Inflammatory macrophage treated with lipopolysaccharide for 1 hour (primary cell): ENCODE measurements around the gene DOCK11.
"Not testable (repeated sequence)": the region's sequence is repeated elsewhere in the genome, so short reads cannot be mapped to it uniquely, and the experiment has no call there.

ENCODE experiments used
- DNase-seq, 2 donors: peaks; one replicate each; pipeline ENCODE4 v3.0.0-alpha.2; 2020 to 2022

DOCK11 gene

GRCh38 chrX:118495061-118495921, at the start of gene DOCK11:
TSS of gene DOCK11 (plus strand) at chrX:118495815. CDS start at chrX:118495972, 157 bp downstream.
- peak; percentile 67 to 81 for DNase-seq

DNA sequence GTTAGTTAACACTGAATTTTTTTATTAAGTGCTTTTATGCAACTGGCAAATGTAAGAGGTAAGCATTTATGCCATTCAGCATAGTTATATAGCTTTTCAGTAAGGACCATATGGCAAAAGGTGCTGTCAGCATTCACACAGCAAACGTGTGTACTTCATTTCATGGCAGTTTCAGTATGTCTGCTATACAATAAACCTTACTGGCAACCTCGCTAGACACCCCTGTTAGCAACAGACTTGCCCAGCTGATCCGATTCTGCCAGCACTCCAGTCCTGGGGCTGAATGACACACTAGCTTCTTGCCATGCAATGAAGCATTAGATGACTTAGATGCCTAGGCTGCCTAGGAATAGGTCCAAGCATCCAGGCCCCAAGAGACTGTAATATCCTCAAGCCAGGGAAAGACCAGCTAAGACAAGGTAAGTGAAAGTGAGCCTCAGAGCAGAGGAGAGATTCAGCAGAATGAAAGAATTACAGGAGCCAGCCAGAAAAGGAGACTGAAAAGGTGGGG, 47.3 kb upstream of the DOCK11 start:
- DNase-seq, result no peak

DNA sequence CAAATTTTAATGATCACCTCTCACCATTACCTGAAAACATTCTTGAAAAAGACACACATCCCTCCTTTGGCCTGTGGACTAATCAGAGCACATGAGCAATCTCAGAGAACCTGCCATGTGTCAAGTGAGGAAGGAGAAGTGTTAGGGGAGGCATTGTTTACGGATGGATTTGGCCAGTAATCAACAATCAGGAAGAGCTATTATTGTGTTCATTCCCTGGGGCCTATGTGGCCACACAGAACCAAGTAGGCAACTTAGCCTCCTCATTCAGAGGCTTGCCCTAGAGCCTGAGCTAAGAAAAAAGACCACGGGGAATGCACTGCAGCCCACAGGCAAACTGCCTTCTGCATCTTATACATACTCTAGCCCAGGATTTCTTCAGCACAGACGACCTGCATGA, 40.6 kb upstream of the DOCK11 start:
- no peak for DNase-seq

DNA sequence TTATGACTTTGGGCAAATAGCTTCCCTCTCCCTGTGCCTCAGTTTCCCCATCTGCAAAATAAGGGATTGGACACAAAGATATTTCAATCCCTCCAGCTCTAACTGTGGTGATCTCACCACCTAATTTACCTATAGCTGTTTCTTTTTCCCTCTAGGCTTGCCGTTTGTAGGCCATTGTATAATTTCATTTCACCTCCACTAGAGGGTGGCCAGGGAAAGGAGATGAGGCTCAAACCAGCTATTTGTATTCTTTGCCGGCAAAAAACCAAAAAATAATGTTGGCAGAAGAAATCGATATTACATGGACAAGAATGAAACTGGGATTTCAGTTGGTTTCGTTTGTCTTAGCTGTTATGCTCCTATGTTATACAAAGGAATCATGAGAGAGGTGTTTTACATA, 36.1 kb upstream of the DOCK11 start:
- DNase-seq, result peak; percentile 15 to 25

- DNase-seq, result peak; percentile 14 to 60
These were observed 31.1 kb upstream of the DOCK11 start for GRCh38 chrX:118464501-118464900.

- peak; percentile 8 to 12 for DNase-seq
These were observed 27.5 kb upstream of the DOCK11 start for GRCh38 chrX:118468122-118468521.

GRCh38 chrX:118470721-118471347, 24.8 kb upstream of the DOCK11 start:
- DNase-seq, result not testable (repeated sequence)

DNA sequence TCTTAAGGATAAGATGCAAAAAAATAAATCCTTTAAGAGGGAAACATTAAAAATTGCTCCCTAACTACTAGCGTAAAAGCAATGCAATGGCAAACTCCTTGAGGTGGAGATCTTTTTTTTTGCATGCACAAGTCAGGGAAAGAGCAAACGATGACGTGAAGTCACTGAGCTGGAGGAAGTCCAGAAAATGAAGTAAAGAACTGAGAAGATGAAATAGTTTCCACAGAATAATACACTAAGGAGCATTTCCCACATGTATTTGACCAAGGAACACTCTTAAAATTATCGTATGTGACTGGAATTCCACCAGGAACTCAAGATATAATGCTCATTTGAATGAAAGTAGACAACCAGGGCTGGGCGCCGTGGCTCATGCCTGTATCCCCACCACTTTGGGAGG, 21.0 kb upstream of the DOCK11 start:
- no peak for DNase-seq

DNA sequence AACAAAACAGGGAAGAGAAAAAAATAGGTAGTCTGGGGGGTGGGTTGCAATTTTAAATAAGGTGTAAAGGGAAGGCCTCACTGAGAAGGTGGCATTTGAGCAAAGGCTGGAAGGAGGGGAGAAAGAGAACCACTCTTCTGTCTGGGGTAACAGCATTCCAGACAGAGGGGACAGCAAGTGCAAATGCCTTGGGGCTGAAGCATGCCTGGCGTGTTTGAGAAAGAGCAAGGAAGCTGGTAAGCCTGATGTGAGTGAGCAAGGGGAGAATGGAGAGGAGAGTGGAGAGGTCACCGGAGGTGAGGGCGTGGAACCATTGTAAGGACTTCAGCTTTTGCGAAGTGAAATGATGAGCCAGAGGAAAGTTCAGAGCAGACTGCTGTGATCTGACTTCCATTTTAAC, 19.7 kb upstream of the DOCK11 start:
- DNase-seq, result no peak

DNA sequence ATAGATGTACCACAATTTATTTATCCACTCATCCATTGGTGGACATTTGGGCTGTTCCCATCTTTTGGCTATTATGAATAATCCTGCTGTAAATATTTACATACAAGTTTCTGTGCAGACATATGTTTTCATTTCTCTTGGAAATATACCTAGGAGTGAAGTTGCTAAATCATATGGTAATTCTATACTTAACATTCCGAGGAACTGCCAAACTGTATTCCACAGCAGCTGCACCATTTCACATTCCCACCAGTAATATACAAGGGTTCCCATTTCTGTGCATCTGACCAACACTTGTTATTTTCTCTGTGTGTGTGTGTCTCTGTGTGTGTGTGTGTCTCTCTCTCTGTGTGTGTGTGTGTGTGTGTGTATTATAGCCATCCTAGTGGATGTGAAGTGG, 15.4 kb upstream of the DOCK11 start:
- no peak for DNase-seq

GRCh38 chrX:118482384-118482783, 13.2 kb upstream of the DOCK11 start:
- not testable (repeated sequence) for DNase-seq

GRCh38 chrX:118484216-118484903, 11.3 kb upstream of the DOCK11 start:
- no peak for DNase-seq

DNA sequence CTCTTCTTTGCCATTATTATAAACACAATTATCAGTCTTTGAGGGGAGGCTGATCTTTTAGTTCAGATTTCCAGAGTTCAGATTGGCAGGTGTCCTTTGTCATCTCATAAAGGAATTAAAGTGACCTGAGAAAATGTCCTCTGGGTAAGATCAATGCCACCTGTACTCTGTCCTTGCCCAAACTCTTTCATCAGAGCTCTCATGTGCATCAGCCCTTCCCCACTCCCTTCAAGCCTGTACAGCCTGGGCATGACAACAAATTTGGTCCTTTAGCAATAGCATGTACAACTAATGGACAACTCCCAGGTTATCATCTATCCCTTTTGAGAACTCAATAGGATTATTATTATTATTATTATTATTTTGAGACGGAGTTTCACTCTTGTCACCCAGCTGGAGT, 8.9 kb upstream of the DOCK11 start:
- DNase-seq, result not testable (repeated sequence)

DNA sequence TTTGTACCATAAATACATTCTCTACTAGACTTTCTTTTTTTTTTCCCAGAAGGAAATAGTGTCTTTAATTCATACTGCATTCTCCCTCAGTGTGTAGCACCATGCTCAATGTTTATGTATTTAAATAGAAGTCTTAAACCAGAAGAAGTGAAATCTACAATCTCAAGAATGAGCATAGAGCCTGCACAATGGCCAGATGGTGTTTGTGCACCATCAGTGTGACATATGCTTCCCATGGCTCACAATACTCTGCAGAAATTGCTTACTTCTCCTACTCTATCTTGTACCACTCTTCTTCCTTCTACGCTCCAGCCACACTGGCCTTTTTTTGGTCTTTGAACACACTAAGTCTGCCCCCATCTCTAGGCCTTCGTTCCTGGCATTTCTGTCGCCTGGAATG, 2.6 kb upstream of the DOCK11 start:
- no peak for DNase-seq

DNA sequence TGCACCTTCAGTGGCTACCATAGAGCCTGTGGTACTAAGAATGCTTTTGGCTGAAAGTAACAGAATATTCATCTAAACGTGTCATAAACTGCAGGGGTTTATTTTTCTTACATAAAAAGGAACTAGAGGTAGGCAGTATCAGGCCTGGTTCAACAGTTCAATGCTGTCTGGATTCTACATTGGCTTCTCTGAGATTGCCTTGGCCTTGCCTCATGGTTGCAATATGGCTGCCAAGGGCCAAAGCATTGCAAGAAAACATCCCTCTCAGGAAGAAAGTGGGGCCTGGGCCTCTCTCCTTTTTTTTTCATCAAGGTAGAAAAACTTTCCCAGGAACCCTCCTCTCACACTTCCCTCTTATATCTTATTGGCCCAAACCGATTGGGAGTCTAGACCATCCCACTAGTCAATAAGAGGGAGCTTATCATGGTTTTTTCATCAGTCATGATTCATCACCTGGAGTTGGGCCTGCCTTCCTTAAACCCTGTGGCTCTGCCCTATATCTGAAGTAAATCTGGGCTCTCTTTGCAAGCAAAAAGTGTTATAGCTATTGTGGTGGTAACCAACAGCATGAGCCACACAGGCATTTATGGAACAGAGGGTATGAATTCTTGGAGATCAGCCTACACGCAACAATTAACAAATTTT, 1.8 kb upstream of the DOCK11 start:
- DNase-seq, result no peak

- peak; percentile 39 to 52 for DNase-seq
These were observed 545 bp downstream of the DOCK11 start for GRCh38 chrX:118495958-118496762.

DNA sequence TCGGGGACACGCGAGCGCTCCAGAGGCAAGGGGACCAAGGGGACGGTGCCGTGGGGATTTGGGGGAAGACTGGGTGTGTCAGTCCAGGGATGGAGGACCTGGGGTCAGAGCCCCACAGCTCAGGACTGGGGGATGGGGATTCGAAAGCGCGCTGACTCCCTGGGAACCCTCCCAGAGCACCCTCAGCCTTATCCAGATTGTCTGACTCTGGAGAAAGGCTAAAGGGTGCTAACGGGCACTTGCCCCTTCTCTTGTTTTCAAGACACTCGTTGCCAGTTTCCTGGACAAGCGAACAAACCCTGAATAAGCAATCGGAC, 1.1 kb downstream of the DOCK11 start:
- DNase-seq, result no peak

DNA sequence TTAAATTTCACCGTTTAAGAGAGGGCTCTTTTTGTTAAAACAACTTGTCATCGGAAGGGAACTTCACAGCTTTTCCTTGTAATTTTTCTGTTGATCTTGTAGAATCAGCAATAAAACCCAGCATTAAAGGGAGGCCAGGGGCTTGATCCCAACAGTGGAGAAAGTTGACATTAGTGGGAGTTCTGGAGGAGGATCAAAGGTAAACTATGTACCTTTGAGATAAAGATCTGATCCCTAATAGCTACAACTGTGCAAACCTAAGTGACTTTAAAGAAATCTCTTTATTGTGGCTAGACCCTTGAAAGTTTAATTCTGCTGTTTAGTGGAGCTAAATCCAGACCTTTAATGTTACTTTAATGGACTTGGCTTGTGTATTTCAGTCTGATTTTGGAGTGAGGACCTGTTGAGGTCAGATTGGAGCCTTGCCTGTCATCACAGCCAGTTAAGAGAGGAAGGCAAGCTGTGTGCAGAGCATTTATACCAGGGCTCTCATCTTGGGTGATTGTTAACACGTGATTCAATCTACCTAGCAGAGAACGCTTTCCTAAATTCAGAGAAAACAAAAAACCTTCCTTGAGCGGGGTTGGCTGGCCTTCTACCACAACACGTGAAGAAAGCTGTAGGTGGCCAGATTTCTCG, 1.7 kb downstream of the DOCK11 start:
- no peak for DNase-seq

- no peak for DNase-seq
These were observed 2.7 kb downstream of the DOCK11 start for GRCh38 chrX:118498351-118498750.

DNA sequence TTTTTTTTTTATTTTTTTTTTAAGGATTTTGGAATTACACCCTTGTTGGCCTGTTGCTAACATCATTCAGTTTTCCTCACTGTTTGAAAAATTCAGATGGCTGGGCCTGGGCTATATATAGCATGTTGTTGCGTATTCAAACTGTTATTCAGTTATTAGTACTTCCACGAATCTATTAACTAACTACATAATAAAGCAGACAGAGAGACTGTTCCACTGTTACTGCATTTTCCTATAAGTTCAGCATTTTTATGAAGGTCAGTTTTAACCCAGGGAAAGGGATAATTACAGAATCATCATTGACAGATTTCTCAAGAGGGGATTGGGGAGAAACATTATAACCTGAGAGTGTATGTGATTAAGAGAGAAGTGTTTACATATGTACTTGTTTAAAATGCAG, 3.1 kb downstream of the DOCK11 start:
- DNase-seq, result no peak

GRCh38 chrX:118499295-118499694, 3.7 kb downstream of the DOCK11 start:
- no peak for DNase-seq
